Measurements from ENCODE around the gene OLAH.

- TF ChIP-seq CTCF (conservative IDR thresholded peaks at IDR 0.05; ENCODE audit: low read depth, low read length) = no peak
- TF ChIP-seq EZH2 (IDR thresholded peaks at IDR 0.05; ENCODE audit: low read length, unreplicated experiment) = no peak
- no peak for TF ChIP-seq EZH2phosphoT487 (IDR thresholded peaks at IDR 0.05; ENCODE audit: borderline replicate concordance, low read length)
Measured at GRCh38 chr10:15091418-15091817, 47.7 kb downstream of the OLAH start.

All from PC-3 (cell line).